Measurements from ENCODE around the gene PBOV1.

- TF ChIP-seq CTCF (IDR thresholded peaks at IDR 0.05) (no peak), POLR2A (IDR thresholded peaks at IDR 0.05) (no peak), POLR2AphosphoS5 (IDR thresholded peaks at IDR 0.05) (no peak)
Observed at GRCh38 chr6:138229072-138229471, 10.8 kb upstream of the PBOV1 start.

Measured in prostate gland (tissue), 2 donors.